Frontal cortex (tissue), 4 donors: ENCODE results near the gene PLSCR3. TPM values are rescaled to one million over a fixed set of nuclear protein-coding genes. Genes with fewer than 3 reads are reported as not detected.

Source experiments
- DNase-seq, 2 donors: peaks; one replicate each; pipeline ENCODE4 v3.0.0; 2012; ENCODE audit warnings: low spot score in 2 of 2
- FAIRE-seq: peaks from 2 replicates; lab custom pipeline; 2012; peaks lifted over from hg19 to GRCh38; lab: Jason Lieb, UNC
- total RNA-seq: library from RNA; depleted of rRNA; stranded (reverse); fragments of >200 nt; gene quantifications from one replicate; pipeline ENCODE4 v1.2.3, GENCODE V29; 2014
- donor health status: control.
- donor health status: control.
- donor health status: control.

The PLSCR3 gene
- total RNA-seq, 1 donor from 2014 or later, result 10.6 TPM

DNA sequence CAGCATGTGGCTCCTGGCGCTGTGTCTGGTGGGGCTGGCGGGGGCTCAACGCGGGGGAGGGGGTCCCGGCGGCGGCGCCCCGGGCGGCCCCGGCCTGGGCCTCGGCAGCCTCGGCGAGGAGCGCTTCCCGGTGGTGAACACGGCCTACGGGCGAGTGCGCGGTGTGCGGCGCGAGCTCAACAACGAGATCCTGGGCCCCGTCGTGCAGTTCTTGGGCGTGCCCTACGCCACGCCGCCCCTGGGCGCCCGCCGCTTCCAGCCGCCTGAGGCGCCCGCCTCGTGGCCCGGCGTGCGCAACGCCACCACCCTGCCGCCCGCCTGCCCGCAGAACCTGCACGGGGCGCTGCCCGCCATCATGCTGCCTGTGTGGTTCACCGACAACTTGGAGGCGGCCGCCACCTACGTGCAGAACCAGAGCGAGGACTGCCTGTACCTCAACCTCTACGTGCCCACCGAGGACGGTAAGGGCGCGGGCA is 14.0 kb upstream of the PLSCR3 start:
- FAIRE-seq (no peak), DNase-seq (no peak)

GRCh38 chr17:7407485-7408251 is 13.3 kb upstream of the PLSCR3 start, which contains the start of gene NLGN2:
Gene NLGN2 (plus strand): TSS chr17:7407845. CDS start chr17:7408256, 411 bp downstream.
- FAIRE-seq, result no peak

GRCh38 chr17:7407082-7407481 is 12.8 kb upstream of the PLSCR3 start:
- no peak for FAIRE-seq
- DNase-seq, result no peak

More at GRCh38 chr17:7407485-7408251, 13.3 kb upstream of the PLSCR3 start, which contains the start of gene NLGN2:
- no peak for DNase-seq

- no peak for FAIRE-seq
- no peak for DNase-seq
Measured at GRCh38 chr17:7406235-7406825, 12.0 kb upstream of the PLSCR3 start.

DNA sequence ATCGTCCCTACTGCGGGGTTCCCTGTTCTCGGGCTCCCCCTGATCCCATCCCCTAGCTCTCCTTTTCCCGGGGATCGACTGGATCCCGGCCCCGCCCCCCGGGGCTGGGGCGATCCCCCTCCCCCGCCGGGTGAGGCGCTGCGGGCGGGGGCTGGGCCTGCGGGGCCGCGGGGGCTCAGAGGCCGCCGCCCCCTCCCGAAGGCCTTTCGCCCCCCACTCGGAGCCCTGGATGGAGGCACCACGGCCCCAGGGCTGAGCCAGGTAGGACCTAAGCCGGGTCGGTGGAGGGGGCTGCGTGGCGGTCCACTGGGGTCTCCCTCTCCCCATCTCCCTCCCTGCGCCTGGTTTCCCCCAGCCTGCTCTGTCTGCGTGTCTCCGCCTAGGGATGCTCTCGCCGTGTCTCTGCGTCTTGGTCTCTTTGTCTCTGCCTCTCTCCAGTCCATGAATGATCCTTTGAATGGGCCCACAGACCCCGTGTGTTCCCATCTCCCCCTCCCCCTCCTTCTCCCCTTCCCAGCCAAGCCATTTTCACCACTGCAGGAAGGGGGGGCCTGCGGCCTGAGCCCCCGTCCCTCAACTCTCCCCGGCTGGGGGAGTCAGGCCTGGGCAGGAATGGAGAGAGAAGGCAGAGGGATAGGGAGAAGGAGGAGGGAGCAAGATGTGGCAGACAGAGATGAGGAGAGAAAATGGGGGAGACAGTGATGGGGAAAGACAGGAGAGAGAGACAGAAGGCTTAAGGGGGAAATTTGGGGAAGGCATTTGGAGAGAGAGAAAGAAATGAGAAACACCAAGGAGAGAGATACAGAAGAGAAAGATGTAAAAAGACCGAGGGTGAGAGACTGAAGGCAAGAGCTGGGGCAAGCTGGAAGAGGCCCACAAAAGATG is 11.3 kb upstream of the PLSCR3 start:
- FAIRE-seq, result no peak
- no peak for DNase-seq

DNA sequence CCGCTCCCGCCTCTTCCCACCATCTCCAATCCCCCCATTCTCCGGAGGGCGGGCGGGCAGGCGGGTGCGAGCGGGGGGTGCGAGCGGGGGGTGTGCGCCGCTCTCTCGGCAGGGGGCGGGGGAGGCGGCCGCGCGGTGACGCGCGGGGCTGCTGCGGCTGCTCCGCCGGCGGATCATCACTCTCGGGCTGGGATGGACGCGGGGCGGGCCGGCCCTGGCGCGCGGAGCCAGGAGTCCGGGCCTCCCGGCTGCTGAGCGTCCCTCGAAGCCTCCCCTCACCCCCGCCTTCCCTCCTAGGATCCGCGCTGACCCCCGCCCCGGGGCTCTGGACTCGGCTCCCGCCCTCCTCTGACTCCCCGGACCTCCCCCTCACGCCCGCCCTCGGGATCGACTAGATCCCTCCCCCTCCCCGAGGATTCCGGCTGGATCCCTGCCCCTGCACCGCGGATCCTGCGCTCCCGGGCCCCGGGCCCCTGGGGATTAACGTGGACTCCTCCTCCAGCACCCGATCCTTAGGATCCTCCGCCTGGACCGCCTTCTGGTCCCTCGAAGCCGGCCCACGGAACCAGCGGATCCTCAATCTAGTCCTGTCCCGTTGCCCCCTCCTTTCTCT is 10.5 kb upstream of the PLSCR3 start:
- DNase-seq (peak; percentile 80 to 89), FAIRE-seq (no peak)

GRCh38 chr17:7403977-7404736 is 9.8 kb upstream of the PLSCR3 start, which contains the start of gene TMEM256:
Gene TMEM256 (minus strand): TSS chr17:7404097. CDS start chr17:7404084, 13 bp downstream.
- peak; percentile 94 for DNase-seq
- FAIRE-seq, result peak; percentile 95

DNA sequence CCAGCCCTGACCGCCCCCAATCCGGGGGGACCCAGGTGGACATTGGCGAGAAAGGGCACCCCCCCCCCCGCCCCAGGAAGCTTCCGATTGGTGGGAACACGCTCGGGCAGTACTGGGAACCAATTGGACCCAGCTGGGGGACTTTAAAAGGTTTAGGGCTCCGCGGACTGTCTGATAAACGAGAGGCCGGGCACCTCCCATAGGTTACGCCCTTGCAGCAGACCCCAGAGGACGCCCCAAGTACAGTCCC is 9.3 kb upstream of the PLSCR3 start:
- FAIRE-seq (no peak), DNase-seq (no peak)

DNA sequence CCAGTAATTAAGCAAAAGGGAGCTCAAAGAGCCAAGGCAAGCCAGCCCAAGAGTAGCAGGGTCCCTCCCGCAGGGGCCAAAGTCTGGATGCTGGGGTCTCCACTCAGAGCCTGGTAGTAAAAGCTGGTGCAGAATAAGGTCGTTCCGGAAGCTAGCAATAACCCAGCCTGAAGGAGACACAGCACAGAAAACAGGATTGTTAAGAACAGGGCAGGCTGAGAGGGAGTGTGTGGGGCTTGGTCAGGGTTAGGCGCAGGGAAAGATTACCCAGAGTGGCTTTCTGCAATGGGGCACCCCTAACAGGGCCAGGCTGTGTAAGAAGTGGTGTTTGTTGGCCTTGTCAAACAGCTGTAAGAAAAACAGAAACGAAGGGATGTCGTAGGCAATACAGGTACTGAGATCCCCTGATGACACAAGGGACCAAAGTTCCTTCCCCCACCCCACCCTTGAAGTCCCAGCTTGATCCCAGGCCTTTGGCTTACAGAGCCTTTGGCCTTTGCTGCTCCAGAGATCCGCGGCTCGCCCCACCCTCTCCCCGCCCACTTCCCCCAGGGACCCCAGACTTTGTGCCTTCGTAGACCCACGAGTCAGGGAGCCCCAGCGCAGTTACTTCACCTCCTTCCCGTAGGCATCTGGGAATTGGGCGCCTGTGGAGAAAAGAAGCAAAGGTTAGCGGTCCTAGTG is 8.9 kb upstream of the PLSCR3 start:
- FAIRE-seq, result no peak
- DNase-seq, result no peak

DNA sequence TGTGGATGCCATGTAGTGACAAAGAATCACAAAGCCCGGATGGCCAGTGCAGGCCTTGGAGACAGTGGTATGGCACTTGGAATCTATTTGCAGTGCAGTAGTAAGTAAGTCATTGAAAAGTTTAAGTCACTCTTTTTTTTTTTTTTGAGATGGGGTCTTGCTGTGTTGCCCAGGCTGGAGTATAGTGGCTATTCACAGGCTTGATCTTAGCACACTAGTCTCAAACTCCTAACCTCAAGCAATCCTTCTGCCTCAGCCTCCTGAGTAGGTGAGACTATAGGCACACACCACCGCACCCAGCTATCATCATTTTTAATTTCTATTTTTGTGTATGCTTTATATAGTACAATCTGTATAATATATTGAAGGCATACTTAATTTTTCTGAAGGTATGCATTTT is 4.3 kb upstream of the PLSCR3 start:
- FAIRE-seq (no peak), DNase-seq (no peak)

DNA sequence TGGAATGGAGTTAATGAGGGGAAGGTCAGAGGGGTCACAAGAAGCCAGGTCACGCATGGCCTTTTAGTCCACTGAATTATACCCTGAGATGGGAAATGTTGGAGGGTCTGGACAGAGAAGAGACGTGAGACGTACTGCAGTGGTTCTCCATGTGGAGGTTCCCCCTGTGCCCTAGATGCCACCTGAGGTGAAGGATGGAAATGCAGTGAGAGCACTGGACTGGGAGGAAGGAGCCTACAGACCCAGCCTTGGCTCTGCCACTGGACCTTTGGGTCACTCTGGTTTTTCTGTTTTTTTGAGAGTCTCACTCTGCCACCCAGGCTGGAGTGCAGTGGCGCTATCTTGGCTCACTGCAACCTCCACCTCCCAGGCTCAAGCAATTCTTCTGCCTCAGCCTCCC is 1.8 kb upstream of the PLSCR3 start:
- FAIRE-seq (no peak), DNase-seq (no peak)

- FAIRE-seq, result no peak
- no peak for DNase-seq
Measured at GRCh38 chr17:7393613-7394451, 493 bp downstream of the PLSCR3 start.

DNA sequence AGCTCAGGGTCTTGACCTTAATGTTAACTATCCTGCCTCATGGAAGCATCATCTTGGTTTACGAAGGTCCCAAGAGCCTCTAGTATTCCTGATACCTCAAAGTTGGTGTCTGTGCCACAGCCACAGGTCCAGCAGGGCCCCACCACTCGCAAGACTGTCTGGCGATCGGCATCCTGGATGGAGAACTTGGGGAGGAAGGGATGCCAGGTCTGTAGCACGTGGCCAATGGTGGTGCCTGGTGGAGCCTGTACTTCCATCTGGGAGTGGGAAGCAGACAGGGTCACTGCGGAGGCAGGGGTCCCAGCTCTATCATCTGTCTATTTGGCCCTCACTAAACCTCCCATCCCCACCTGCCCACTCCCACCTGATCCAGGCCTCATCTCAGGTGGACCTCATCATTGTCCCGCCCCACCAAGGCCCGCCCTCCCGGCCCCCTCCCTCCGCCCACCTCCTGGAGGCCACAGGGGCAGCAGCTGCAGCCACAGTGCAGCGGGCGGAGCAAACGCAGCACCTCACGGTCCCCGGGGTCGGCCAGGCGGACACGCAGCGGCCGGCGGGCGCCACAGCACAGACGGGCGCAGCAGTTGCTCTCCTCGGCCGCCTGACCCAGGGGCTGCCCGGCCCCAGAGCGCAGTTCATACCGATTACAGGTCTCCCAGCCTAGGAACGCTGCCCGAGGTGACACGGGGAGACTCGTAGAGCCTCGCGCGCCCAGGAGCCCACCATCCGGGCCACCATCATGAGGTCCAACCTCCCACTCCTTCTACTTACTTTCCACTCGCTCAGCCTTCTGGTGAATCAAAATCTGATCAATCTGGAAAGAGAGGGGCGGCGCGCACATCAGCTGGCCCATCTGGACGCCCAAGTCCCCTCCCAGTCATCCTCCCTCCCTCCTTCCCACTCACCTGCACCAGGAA is 1.4 kb downstream of the PLSCR3 start:
- DNase-seq (no peak), FAIRE-seq (no peak)

GRCh38 chr17:7391307-7391706 is 3.0 kb downstream of the PLSCR3 start:
- no peak for FAIRE-seq
- DNase-seq, result no peak

- FAIRE-seq (no peak), DNase-seq (no peak)
Measured at GRCh38 chr17:7389924-7390910, 4.1 kb downstream of the PLSCR3 start.

- DNase-seq (peak in 1 of 2 donors; percentile 2), FAIRE-seq (no peak)
Measured at GRCh38 chr17:7388856-7389255, 5.5 kb downstream of the PLSCR3 start.
